ENCODE data around the gene MIDN. TPM values are rescaled to one million over a fixed set of nuclear protein-coding genes. Genes with fewer than 3 reads are reported as not detected.

MIDN gene
- total and polyA plus RNA-seq, 10 of the 15 experiments (the other 5 are each of a cell fraction or from before 2014, with no cell fraction given) = 0.38 to 51.5 (median 7.2) TPM

DNA sequence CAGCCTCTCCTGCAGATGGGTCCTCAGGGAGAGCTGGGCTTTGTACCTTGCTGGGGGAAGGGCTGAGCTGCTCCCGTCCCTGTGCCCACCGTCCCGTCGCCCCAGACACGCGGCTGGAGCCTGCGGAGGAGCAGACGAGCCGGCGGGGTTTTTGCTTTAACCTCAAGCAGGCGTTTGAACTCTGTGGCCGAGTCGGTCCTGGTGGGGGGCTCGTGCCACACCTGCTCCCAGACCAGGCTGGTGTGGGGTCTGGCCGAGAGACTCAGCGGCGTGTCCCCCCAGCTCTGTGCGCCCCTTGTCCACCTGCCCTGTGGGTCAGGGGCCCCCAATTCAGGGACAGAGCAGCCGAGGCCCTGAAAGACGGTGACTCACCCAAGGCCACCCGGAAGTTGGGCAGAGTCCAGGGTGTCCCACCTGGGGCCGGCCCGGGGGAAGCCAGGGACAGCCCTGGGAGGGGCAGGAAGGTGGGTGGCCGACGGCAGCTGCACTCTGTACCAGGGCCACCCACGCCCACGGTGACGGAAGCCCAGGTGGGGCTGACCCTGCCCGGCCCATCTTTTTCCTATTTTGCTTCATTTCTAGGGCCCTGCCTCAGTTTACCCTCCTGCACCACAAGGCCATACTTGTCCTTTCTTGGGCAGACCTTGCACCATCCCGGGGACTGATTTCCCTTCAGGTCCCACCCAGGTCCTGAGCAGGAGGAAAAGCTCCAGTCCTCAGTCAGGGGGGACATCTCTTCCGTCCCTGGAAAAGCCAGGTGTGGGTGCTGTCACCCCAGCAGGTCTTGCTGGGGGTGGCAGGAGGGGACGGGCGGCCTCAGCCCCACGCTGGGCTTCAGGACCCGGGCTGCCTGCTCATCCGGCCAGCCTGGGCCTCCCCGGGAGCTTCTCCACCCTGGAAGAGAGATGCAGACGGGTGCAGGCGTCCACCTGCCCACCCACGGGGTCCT lies 42.6 kb downstream of the MIDN start:
- Histone ChIP-seq H3K36me3 (ENCODE audit: control insufficient read depth in 2 of 2, insufficient read depth in 2 of 2, low read length in 1 of 2) (no peaks in the 10 kb centered on the region), H3K9ac (ENCODE audit: control insufficient read depth, insufficient read depth, low read length) (no peak overlapping the region), H2AFZ (ENCODE audit: control insufficient read depth, low read depth, low read length) (no peak overlapping the region), H3K27me3 (replicated peaks in 1 of 2; ENCODE audit: control insufficient read depth in 2 of 2, insufficient read depth in 2 of 2, low read length in 1 of 2) (peaks cover 5 to 7% of the 10 kb centered on the region in 2 experiments; a peak in 2 of 4 replicates), H3K4me1 (ENCODE audit: control insufficient read depth, insufficient read depth, low read length) (peaks cover 16% of the 10 kb centered on the region), H3K79me2 (ENCODE audit: control insufficient read depth, insufficient read depth, low read length) (no peaks in the 10 kb centered on the region), H3K9me3 (replicated peaks; ENCODE audit: control insufficient read depth, insufficient read depth, low read length) (no peaks in the 10 kb centered on the region), H4K20me1 (ENCODE audit: control insufficient read depth, insufficient read depth) (no peaks in the 10 kb centered on the region), H3K4me3 (no peak overlapping the region; the same call in 1 of the 2 replicates), H3K4me2 (ENCODE audit: control insufficient read depth, insufficient read depth) (no peak overlapping the region; the same call in 1 of the 2 replicates), H3K27ac (ENCODE audit: control insufficient read depth, insufficient read depth) (no peak overlapping the region)
- no peak for FAIRE-seq
- BruUV-seq (replicated peaks) = no TSS peak
- ATAC-seq = no peak
- ChIA-PET SMC1A (ENCODE audit: uncharacterized antibody, unreplicated experiment) (interaction anchor here (0.8 kb wide), 1 partner anchor 73 kb away, joined by 3 read pairs; no protein-coding TSS in a partner anchor), RAD21 (ENCODE audit: unreplicated experiment) (interaction anchor here (0.5 kb wide), 1 partner anchor 154 kb away, joined by 3 read pairs; no protein-coding TSS in a partner anchor), POLR2A (interaction anchor here (0.5 to 0.6 kb wide), 2 partner anchors 97 to 998 kb away, joined by 3 read pairs; no protein-coding TSS in a partner anchor), CTCF (interaction anchor here (1.3 kb wide), 1 partner anchor 47 kb away, joined by 3 read pairs; no protein-coding TSS in a partner anchor)
- intact Hi-C loops (cut with micrococcal nuclease; ENCODE audit: unreplicated experiment) (no loop called here), in situ Hi-C loops (cut with MboI) (no loop called here)
- DNase-seq (ENCODE audit: low read depth, low spot score) = no peak
- no peak for TF ChIP-seq CHD2 (IDR thresholded peaks at IDR 0.05; ENCODE audit: borderline replicate concordance, low read depth, low read length)
- no peak for TF ChIP-seq NFYB (IDR thresholded peaks at IDR 0.05; ENCODE audit: insufficient read depth, low read depth, low read length)
- TF ChIP-seq SUZ12 (IDR thresholded peaks at IDR 0.05; ENCODE audit: unreplicated experiment) = no peak
- TF ChIP-seq, protein P1, sequence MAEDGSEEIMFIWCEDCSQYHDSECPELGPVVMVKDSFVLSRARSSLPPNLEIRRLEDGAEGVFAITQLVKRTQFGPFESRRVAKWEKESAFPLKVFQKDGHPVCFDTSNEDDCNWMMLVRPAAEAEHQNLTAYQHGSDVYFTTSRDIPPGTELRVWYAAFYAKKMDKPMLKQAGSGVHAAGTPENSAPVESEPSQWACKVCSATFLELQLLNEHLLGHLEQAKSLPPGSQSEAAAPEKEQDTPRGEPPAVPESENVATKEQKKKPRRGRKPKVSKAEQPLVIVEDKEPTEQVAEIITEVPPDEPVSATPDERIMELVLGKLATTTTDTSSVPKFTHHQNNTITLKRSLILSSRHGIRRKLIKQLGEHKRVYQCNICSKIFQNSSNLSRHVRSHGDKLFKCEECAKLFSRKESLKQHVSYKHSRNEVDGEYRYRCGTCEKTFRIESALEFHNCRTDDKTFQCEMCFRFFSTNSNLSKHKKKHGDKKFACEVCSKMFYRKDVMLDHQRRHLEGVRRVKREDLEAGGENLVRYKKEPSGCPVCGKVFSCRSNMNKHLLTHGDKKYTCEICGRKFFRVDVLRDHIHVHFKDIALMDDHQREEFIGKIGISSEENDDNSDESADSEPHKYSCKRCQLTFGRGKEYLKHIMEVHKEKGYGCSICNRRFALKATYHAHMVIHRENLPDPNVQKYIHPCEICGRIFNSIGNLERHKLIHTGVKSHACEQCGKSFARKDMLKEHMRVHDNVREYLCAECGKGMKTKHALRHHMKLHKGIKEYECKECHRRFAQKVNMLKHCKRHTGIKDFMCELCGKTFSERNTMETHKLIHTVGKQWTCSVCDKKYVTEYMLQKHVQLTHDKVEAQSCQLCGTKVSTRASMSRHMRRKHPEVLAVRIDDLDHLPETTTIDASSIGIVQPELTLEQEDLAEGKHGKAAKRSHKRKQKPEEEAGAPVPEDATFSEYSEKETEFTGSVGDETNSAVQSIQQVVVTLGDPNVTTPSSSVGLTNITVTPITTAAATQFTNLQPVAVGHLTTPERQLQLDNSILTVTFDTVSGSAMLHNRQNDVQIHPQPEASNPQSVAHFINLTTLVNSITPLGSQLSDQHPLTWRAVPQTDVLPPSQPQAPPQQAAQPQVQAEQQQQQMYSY (CRISPR knock-in tag; IDR thresholded peaks at IDR 0.05) = no peak
- TF ChIP-seq ETV6 (conservative IDR thresholded peaks at IDR 0.05 in 1 of 2, IDR thresholded peaks at IDR 0.05 in 1 of 2; ENCODE audit: borderline replicate concordance in 1 of 2, low read depth in 1 of 2) = no peak
- TF ChIP-seq RB1 (IDR thresholded peaks at IDR 0.05; ENCODE audit: borderline replicate concordance) = no peak
- no peak for TF ChIP-seq TARDBP (IDR thresholded peaks at IDR 0.05; ENCODE audit: borderline replicate concordance)
- TF ChIP-seq LARP7 (IDR thresholded peaks at IDR 0.05) = no peak
- no peak for TF ChIP-seq POU2F2 (IDR thresholded peaks at IDR 0.05; ENCODE audit: borderline replicate concordance, low read depth, low read length)
- no peak for TF ChIP-seq BMI1 (IDR thresholded peaks at IDR 0.05; ENCODE audit: borderline replicate concordance)
- no peak for TF ChIP-seq KAT2A (conservative IDR thresholded peaks at IDR 0.05; ENCODE audit: control insufficient read depth, low read depth, low read length)
- 32% methylated on average over 40 of the region's 40 CpGs for WGBS (ENCODE audit: insufficient coverage, insufficient replicate concordance, low lambda C conversion rate, missing lambda C conversion rate)

All from GM12878 (cell line).